HG03025 (cell line): ENCODE data around the gene FCMR.
"Not testable (repeated sequence)": the region's sequence is repeated elsewhere in the genome, so short reads cannot be mapped to it uniquely, and the experiment has no call there.

Experiments used
- ATAC-seq: cut with Tn5 transposase; IDR thresholded peaks from one replicate; pipeline ENCODE4 v1.9.1; 2021; ENCODE audit warnings: mild to moderate bottlenecking, moderate library complexity; ENCODE audit not compliant: unreplicated experiment, low FRiP score

The FCMR gene

DNA sequence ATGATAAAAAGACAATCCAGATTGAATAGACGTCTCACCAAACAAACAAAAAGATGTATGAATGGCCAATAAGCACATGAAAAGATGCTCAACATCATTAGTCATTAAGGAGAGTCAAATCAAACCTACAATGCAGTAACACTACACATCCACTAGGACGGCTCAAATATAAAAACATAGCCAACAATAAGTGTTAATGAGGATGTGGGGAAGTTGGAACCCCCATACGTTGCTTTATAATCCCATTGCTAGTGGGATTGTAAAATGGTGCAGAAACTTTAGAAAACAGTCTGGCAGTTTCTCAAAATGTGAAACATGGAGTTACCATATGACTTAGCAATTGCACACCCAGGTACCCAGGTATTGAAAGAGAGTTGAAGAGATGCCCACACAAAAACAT, 39.2 kb downstream of the FCMR start:
- ATAC-seq = no peak

DNA sequence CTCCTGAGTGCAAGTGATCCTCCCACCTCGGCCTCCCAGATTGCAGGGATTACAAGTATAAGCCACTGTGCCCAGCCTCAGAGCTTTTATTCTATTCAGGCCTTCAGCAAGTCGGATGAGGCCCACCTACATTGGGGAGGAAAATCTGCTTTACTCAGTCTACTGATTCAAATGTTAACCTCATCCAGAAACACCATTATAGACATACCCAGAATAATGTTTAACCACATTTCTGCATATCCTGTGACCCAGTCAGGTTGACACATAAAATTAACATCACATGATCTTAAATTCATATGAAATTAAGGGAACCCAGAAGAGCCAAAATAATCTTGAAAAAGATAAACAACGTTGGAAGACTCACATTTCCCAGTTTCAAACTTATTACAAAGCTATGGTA, 41.4 kb downstream of the FCMR start:
- no peak for ATAC-seq

GRCh38 chr1:206878456-206878855, 43.3 kb downstream of the FCMR start:
- ATAC-seq = no peak

- ATAC-seq = no peak
These were observed 45.9 kb downstream of the FCMR start for GRCh38 chr1:206875752-206876377.

DNA sequence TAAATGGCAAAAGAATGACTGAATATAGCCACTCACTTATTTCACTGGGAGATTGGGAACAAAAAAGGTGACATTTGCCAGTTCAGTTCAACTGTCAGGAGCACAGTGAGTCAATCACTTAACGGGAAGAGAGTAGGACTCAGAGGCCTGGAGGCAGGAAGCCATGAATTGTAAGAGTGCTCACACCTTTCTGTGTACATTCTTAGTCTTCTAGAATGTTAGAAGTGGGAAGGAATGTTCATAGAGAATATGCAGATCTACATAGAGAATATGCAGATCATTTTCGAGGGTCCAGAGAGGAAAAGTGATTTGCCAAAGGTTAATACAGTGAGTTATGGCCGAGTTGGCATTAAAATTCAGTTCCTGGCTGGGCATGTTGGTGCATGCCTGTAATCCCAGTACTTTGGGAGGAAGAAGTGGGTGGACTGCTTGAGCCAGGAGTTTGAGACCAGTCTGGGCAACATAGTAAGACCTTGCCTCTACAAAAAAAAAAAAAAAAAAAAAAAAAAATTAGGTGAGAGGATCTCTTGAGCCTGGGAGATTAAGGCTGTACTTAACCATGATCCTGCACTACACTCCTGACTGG, 48.0 kb downstream of the FCMR start:
- no peak for ATAC-seq

DNA sequence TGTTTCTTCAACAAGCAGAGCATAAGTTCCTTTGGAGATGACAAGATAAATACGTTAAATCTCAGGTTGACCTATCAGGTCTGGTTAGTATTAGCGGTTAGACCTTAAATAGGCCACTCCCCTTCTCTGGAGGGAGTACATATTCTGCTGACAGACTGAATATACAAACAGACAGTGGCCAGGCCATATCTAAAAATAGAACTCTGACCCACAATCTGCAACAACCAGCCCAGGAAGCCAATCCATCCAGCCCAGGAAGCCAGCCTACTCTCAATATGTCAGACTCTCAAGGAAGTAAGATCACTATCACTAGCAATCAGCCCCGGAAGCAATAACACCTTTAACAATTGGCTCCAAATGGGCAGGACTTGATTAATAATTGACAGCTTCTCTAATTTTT, 49.6 kb downstream of the FCMR start:
- ATAC-seq = no peak

DNA sequence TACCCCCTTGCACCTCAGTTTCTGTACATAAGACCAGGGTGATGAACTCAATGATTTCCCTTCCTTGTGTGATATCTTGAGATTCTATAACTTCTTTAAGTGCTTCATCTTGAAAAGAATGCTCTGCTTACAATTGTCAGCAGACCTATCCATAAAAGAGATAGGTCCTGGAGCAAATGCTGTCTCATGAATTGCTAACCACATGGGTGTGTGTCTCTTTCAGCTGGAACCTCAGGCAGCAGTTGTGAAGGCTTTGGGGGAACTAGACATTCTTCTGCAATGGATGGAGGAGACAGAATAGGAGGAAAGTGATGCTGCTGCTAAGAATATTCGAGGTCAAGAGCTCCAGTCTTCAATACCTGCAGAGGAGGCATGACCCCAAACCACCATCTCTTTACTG, 53.5 kb downstream of the FCMR start:
- no peak for ATAC-seq

GRCh38 chr1:206867716-206868115, 54.0 kb downstream of the FCMR start:
- ATAC-seq = no peak

- no peak for ATAC-seq
These were observed 54.5 kb downstream of the FCMR start for GRCh38 chr1:206867239-206867638.

- no peak for ATAC-seq
These were observed 55.7 kb downstream of the FCMR start for GRCh38 chr1:206866062-206866461.

DNA sequence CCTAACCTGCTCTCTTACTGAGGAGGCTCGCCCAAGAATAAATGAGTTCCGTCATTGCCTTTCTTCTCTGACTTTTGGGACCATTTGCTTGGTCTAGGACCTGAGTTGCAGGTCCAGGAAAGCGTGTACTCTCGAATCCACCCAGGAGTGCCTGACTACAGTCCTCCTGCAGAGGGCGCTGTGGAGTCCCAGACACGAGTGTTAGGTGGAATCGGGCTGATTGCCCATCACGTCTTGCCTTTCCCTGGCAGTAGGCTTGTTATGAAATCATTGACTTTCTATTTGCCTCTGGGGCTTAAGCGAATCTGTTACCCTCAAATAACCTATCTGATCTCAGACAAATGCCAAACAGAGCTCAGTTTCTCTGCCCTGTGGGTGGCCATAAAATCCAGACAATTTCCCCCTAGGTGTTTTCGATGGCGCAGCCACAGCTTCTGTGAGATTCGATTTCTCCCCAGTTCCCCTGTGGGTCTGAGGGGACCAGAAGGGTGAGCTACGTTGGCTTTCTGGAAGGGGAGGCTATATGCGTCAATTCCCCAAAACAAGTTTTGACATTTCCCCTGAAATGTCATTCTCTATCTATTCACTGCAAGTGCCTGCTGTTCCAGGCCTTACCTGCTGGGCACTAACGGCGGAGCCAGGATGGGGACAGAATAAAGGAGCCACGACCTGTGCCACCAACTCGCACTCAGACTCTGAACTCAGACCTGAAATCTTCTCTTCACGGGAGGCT, 56.6 kb downstream of the FCMR start, which contains the start of gene IL20:
TSS of gene IL20 (plus strand) at position 685 of the 733 bp plus-strand sequence. CDS start 230 bp downstream, outside the sequence.
- ATAC-seq = no peak

GRCh38 chr1:206863266-206863665, 58.5 kb downstream of the FCMR start:
- ATAC-seq = no peak

GRCh38 chr1:206860165-206860564, 61.6 kb downstream of the FCMR start:
- ATAC-seq = no peak

GRCh38 chr1:206859082-206859521, 62.6 kb downstream of the FCMR start:
- no peak for ATAC-seq

GRCh38 chr1:206856674-206857464, 64.9 kb downstream of the FCMR start:
- ATAC-seq = no peak

DNA sequence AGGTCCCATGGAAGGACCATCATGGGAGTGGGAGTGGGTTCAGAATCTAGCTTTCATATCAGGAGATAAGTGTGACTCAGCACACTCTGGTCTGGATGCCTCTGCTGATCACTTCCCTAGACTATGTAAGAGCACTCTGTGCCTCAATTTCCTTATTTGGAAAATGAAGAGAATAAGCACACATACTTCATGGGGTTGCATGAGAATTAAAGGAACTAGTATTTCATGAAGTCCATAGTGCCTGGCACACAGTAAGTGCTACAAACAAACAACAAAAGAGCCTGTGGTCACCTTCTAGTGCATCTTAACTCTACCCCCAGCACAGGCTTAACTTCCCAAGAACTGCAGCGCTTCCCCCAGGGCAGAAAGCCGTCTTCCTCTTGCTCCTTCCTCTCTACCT, 65.9 kb downstream of the FCMR start:
- ATAC-seq = no peak

- ATAC-seq = no peak
These were observed 67.2 kb downstream of the FCMR start for GRCh38 chr1:206854401-206855129.

- ATAC-seq = not testable (repeated sequence)
These were observed 68.0 kb downstream of the FCMR start for GRCh38 chr1:206853696-206854095.
